ENCODE results near the gene MVP.
A peak's percentile ranks its signal among the peaks of the same experiment; 100 is the strongest.
"Not testable (repeated sequence)": the region's sequence is repeated elsewhere in the genome, so short reads cannot be mapped to it uniquely, and the experiment has no call there.

Gene MVP

GRCh38 chr16:29784901-29785500, 35.3 kb upstream of the MVP start:
- Histone ChIP-seq H2AFZ (ENCODE audit: low read depth, low read length) (peak overlapping the region; percentile 96), H3K4me3 (ENCODE audit: low read length) (peak overlapping the region; percentile 70), H3K4me1 (ENCODE audit: low read length) (peaks cover 4% of the 10 kb centered on the region; the same call in 1 of the 2 replicates), H3K9ac (ENCODE audit: low read length) (peak overlapping the region; percentile 47; the same call in 1 of the 2 replicates), H3K9me3 (ENCODE audit: insufficient read depth, low read length) (no peaks in the 10 kb centered on the region), H4K20me1 (ENCODE audit: insufficient read depth, low read length) (no peaks in the 10 kb centered on the region), H3K79me2 (ENCODE audit: low read length) (peaks cover 5% of the 10 kb centered on the region; the same call in 1 of the 2 replicates), H3K36me3 (replicated peaks; ENCODE audit: low read depth, low read length) (no peaks in the 10 kb centered on the region), H3K27me3 (ENCODE audit: low read depth, low read length) (peaks cover 5% of the 10 kb centered on the region; the same call in 1 of the 2 replicates), H3K27ac (ENCODE audit: low read length) (no peak overlapping the region), H3K4me2 (ENCODE audit: low read length) (peak overlapping the region; percentile 71)
- TF ChIP-seq CTCF (IDR thresholded peaks at IDR 0.05; ENCODE audit: low read depth, low read length): peak; percentile 52
- no peak for TF ChIP-seq EZH2phosphoT487 (IDR thresholded peaks at IDR 0.05; ENCODE audit: low read depth)

GRCh38 chr16:29787155-29787554, 33.1 kb upstream of the MVP start:
- H3K9me3 ChIP-seq (ENCODE audit: insufficient read depth, low read length); H4K20me1 ChIP-seq (ENCODE audit: insufficient read depth, low read length); H3K27me3 ChIP-seq (ENCODE audit: low read depth, low read length); H3K4me2 ChIP-seq (ENCODE audit: low read length); H3K9ac ChIP-seq (ENCODE audit: low read length); H2AFZ ChIP-seq (ENCODE audit: low read depth, low read length); H3K4me1 ChIP-seq (ENCODE audit: low read length); H3K27ac ChIP-seq (ENCODE audit: low read length); H3K4me3 ChIP-seq (ENCODE audit: low read length); H3K36me3 ChIP-seq (replicated peaks; ENCODE audit: low read depth, low read length): not testable (repeated sequence)
- H3K79me2 ChIP-seq (ENCODE audit: low read length): peaks cover 23% of the 10 kb centered on the region

- H3K27ac ChIP-seq (ENCODE audit: low read length): peak overlapping the region; percentile 74
These were observed 30.5 kb upstream of the MVP start for GRCh38 chr16:29789775-29790182.

GRCh38 chr16:29790183-29790948, 29.9 kb upstream of the MVP start, which contains the start of gene KIF22:
KIF22 (plus strand) TSS chr16:29790751; CDS start chr16:29790760, 9 bp downstream.
- Histone ChIP-seq H3K4me2 (ENCODE audit: low read length) (peak within 1 kb of the TSS; percentile 92), H3K27ac (ENCODE audit: low read length) (peak within 1 kb of the TSS; percentile 74), H3K9me3 (ENCODE audit: insufficient read depth, low read length) (no peaks in the 10 kb centered on the region), H3K4me1 (ENCODE audit: low read length) (peaks cover 13% of the 10 kb centered on the region), H3K27me3 (ENCODE audit: low read depth, low read length) (no peaks in the 10 kb centered on the region), H3K36me3 (replicated peaks; ENCODE audit: low read depth, low read length) (peaks cover 23% of the 10 kb centered on the region), H3K9ac (ENCODE audit: low read length) (peak within 1 kb of the TSS; percentile 98), H4K20me1 (ENCODE audit: insufficient read depth, low read length) (0 out of 2 replicates have a peak, but pooled peaks cover 4% of the 10 kb centered on the region), H2AFZ (ENCODE audit: low read depth, low read length) (peak within 1 kb of the TSS; percentile 50; the same call in 1 of the 2 replicates), H3K79me2 (ENCODE audit: low read length) (peaks cover 55% of the 10 kb centered on the region), H3K4me3 (ENCODE audit: low read length) (peak within 1 kb of the TSS; percentile 94)
- TF ChIP-seq EZH2phosphoT487 (IDR thresholded peaks at IDR 0.05; ENCODE audit: low read depth): no peak
- peak; percentile 61 for TF ChIP-seq CTCF (IDR thresholded peaks at IDR 0.05; ENCODE audit: low read depth, low read length)

More at GRCh38 chr16:29789775-29790182, 30.5 kb upstream of the MVP start:
- Histone ChIP-seq H3K9ac (ENCODE audit: low read length) (peak overlapping the region; percentile 98), H3K9me3 (ENCODE audit: insufficient read depth, low read length) (no peaks in the 10 kb centered on the region), H3K36me3 (replicated peaks; ENCODE audit: low read depth, low read length) (peaks cover 18% of the 10 kb centered on the region), H3K4me2 (ENCODE audit: low read length) (peak overlapping the region; percentile 76), H3K4me3 (ENCODE audit: low read length) (peak overlapping the region; percentile 94), H3K79me2 (ENCODE audit: low read length) (peaks cover 49% of the 10 kb centered on the region), H3K4me1 (ENCODE audit: low read length) (peaks cover 13% of the 10 kb centered on the region), H4K20me1 (ENCODE audit: insufficient read depth, low read length) (0 out of 2 replicates have a peak, but pooled peaks cover 4% of the 10 kb centered on the region), H2AFZ (ENCODE audit: low read depth, low read length) (peak overlapping the region; percentile 50; the same call in 1 of the 2 replicates), H3K27me3 (ENCODE audit: low read depth, low read length) (no peaks in the 10 kb centered on the region)
- no peak for TF ChIP-seq EZH2phosphoT487 (IDR thresholded peaks at IDR 0.05; ENCODE audit: low read depth)
- no peak for TF ChIP-seq CTCF (IDR thresholded peaks at IDR 0.05; ENCODE audit: low read depth, low read length)
